ENCODE results near the gene ARFGAP1.

The ARFGAP1 gene

DNA sequence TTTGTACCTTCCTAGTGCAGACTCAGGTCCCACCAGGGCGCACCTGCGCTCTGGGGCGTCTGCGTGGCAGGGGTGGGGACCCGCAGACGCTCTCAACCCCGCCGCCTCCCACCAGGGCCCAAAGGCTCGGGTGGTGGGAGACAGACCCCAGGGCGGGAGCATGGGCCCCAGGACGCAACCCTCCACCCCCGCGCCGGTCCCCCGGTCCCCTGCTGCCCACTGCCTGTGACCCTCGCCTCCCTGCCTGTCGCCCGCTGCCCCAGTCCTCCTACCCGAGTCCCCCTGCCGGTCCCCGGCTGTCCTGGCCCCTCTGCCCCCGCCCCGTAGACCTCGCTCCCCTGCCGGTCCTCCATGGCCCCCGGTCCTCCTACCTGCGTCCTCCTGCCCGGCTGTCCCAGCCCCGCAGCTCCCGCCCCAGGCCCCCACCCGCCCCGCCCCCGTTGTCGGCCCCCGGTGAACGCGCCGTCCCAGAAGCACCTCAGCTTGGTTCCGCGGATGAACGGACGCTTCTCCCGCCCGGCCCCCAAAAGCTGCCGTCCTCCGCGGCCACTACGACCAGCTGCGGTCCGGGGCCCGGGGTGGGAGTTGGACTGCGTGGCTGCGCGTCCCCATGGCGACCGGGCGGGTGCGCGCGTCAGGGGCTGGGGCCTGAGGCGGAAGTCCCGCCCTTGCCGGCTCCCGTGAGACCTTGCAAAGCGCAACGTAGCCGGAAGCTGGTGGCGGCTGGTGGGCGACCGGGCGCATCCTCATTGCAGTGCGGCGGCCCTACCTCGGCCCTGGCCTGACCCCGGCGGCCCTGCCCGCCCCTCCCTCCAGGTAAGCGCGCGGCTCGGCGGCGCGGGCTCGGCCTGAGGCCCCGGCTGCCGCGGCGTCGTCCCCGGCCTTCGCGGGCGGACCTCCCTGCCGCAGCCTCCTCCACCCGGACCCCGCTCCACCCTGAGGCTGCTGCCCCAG lies at the start of gene ARFGAP1:
Gene ARFGAP1 (plus strand): TSS at position 709 of the 954 bp plus-strand sequence. CDS start 2,768 bp downstream, outside the sequence.
- DNase-seq (ENCODE audit: low spot score), result peak; percentile 99
- in situ Hi-C loops (cut with MboI; ENCODE audit: low sequenced_read_pairs, unreplicated experiment), result no loop called here
- TF ChIP-seq, protein P1, sequence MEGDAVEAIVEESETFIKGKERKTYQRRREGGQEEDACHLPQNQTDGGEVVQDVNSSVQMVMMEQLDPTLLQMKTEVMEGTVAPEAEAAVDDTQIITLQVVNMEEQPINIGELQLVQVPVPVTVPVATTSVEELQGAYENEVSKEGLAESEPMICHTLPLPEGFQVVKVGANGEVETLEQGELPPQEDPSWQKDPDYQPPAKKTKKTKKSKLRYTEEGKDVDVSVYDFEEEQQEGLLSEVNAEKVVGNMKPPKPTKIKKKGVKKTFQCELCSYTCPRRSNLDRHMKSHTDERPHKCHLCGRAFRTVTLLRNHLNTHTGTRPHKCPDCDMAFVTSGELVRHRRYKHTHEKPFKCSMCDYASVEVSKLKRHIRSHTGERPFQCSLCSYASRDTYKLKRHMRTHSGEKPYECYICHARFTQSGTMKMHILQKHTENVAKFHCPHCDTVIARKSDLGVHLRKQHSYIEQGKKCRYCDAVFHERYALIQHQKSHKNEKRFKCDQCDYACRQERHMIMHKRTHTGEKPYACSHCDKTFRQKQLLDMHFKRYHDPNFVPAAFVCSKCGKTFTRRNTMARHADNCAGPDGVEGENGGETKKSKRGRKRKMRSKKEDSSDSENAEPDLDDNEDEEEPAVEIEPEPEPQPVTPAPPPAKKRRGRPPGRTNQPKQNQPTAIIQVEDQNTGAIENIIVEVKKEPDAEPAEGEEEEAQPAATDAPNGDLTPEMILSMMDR (IDR thresholded peaks at IDR 0.05; ENCODE audit: borderline replicate concordance, control extremely low read depth, extremely low read depth, insufficient read depth, missing control alignments), result no peak

DNA sequence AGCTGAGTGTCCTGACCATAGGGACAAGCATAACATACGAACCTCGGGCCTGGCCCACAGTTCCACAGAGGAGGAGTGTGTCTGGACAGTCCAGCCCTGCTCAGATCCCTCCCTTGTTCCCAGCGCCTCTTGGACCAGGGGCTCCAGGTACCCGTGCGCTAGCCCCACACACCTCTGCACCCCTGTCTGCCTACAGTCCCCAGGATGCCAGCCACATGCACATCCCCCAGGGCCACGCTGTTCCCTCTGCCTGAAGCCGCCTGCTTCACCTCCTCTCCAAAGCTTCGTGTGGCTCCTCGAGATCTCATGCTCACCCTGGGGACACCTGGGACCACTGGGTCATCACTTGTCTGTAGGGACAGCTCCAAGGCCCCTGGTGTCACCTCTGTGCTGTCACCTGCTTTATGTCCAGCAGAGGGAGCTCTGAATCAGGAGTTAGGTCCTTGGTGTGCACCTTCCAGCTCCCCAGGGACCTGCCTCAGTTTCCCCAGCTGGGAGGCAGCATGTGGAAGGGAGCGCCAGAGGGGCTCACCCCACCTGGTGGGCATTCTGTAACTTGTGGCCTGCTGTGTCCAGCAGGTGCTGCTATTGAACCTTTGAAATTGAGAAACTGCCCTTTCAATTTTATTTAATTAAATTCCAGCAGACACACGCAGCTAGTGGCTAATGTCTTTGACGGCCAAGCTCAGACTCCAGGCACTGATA lies 49.3 kb upstream of the ARFGAP1 start:
- TF ChIP-seq, protein P1 (IDR thresholded peaks at IDR 0.05; ENCODE audit: borderline replicate concordance, control extremely low read depth, extremely low read depth, insufficient read depth, missing control alignments), result peak; percentile 67
- in situ Hi-C loops (cut with MboI; ENCODE audit: low sequenced_read_pairs, unreplicated experiment), result no loop called here
- DNase-seq (ENCODE audit: low spot score), result peak; percentile 76

DNA sequence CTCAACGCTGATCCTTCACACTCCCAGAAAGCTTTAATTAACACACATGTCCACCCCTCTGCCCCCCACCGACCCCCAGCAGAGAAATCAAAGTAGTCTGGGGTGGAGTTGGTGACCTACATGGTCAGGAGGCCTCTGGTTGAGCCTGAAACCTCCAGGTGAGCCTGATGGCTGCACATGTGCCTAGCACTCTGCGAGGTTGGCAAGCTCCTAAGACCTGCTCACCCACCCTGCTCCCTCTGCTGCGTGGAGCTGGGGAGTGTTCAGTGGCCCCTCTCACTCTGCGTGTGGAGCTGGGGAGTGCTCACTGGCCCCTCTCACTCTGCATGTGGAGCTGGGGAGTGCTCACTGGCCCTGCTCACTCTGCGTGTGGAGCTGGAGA lies 48.8 kb upstream of the ARFGAP1 start:
- in situ Hi-C loops (cut with MboI; ENCODE audit: low sequenced_read_pairs, unreplicated experiment), result no loop called here
- TF ChIP-seq, protein P1 (IDR thresholded peaks at IDR 0.05; ENCODE audit: borderline replicate concordance, control extremely low read depth, extremely low read depth, insufficient read depth, missing control alignments), result no peak
- DNase-seq (ENCODE audit: low spot score), result no peak

DNA sequence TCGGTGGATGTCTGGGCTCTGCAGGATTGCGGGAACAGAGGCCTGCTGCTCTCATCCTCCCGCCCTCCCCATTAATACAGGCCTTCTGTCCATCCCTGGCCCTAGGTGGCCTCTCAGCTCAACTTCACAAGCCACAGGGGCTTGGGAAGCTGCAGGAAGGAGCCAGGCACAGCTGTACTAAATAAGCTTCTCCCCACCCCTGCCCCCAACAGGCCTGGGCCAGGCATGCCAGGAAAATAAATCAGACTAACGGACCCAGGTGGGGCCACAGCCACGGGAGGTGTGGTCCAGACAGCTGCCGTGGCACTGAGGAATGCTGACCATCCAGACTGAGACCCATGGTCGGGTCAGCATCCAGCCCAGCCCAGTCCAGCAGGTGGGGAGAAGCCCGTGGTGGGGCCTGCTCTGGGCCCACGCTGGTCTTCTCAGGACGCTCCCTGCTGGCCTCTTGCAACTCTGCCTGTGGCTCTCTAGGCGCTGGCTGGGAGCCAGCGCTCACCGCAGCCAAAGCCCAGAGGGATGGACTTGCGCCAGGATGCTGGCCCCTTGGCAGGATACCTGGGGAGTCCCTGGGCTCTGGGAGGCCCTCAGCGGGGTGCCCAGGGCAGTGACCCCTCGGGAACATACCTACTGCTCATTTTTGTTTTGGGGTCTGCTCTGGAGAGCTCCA lies 48.1 kb upstream of the ARFGAP1 start:
- in situ Hi-C loops (cut with MboI; ENCODE audit: low sequenced_read_pairs, unreplicated experiment), result no loop called here
- no peak for DNase-seq (ENCODE audit: low spot score)
- TF ChIP-seq, protein P1 (IDR thresholded peaks at IDR 0.05; ENCODE audit: borderline replicate concordance, control extremely low read depth, extremely low read depth, insufficient read depth, missing control alignments), result no peak

DNA sequence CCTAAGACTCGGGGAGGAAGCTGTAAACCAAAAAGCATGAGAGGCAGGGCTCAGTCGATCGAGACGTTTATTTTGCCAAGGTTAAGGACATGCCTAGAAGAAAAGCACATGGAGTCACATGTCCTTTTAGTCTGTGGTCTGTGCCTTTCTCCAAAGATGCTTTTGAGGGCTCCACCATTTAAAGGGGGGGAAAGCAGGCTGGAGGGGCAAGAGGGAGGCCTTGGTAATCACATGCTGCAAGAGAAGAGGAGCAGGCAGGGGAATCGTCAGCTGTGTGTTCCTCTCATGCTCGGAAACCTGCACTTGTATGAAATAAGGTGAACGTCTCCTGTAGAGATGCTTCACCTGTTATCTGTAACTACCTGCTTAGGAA lies 47.5 kb upstream of the ARFGAP1 start:
- in situ Hi-C loops (cut with MboI; ENCODE audit: low sequenced_read_pairs, unreplicated experiment), result no loop called here
- TF ChIP-seq, protein P1 (IDR thresholded peaks at IDR 0.05; ENCODE audit: borderline replicate concordance, control extremely low read depth, extremely low read depth, insufficient read depth, missing control alignments), result no peak
- DNase-seq (ENCODE audit: low spot score), result no peak
